Measurements from ENCODE around the gene AK9. TPM values are rescaled to one million over a fixed set of nuclear protein-coding genes. Genes with fewer than 3 reads are reported as not detected.

AK9 gene
- total and polyA plus RNA-seq, 2 of the 4 experiments (the other 2 are of a cell fraction): 1.7 to 1.8 TPM

GRCh38 chr6:109696355-109696754 lies 5.4 kb upstream of the AK9 start:
- no peak overlapping the region for H2AK5ac ChIP-seq (ENCODE audit: low read depth, low read length)
- intact Hi-C loops (cut with micrococcal nuclease): loop anchor here (10.0 kb wide), 1 partner anchor 312 kb away; the partner anchor contains the start of gene CD164
- H3K36me3 ChIP-seq (ENCODE audit: control insufficient read depth, insufficient read depth, low read length): peaks cover 1% of the 10 kb centered on the region; the same call in 1 of the 2 replicates
- H3K23ac ChIP-seq (ENCODE audit: low read depth, low read length): no peak overlapping the region
- no peak overlapping the region for H4K8ac ChIP-seq (ENCODE audit: low read depth in 2 of 2, low read length in 2 of 2)
- H3K14ac ChIP-seq (replicated peaks; ENCODE audit: low read depth, low read length): no peak overlapping the region
- H3K4me3 ChIP-seq (ENCODE audit: insufficient read depth, low read depth, low read length): no peak overlapping the region
- H4K20me1 ChIP-seq (ENCODE audit: insufficient read depth, low read length): no peaks in the 10 kb centered on the region
- H2BK5ac ChIP-seq (ENCODE audit: low read depth, low read length, poor library complexity, severe bottlenecking): no peak overlapping the region
- H3K9ac ChIP-seq (ENCODE audit: low read depth, low read length): no peak overlapping the region
- H3K4ac ChIP-seq (ENCODE audit: low read depth, low read length): no peak overlapping the region
- no peak overlapping the region for H3K4me2 ChIP-seq (ENCODE audit: low read depth, low read length)
- dilution Hi-C loops (cut with HindIII; ENCODE audit: low sequenced_read_pairs, unreplicated experiment): no loop called here
- H2BK120ac ChIP-seq (ENCODE audit: low read depth, low read length): no peak overlapping the region
- H3K4me1 ChIP-seq (ENCODE audit: control insufficient read depth, insufficient read depth, low read length): no peaks in the 10 kb centered on the region
- no peak overlapping the region for H2AFZ ChIP-seq (replicated peaks; ENCODE audit: low read length, poor library complexity)
- H3K27me3 ChIP-seq (ENCODE audit: control insufficient read depth, insufficient read depth, low read length): no peaks in the 10 kb centered on the region
- ChIA-PET POLR2A (ENCODE audit: unreplicated experiment) (no interaction called here), CTCF (no interaction called here)
- no peak overlapping the region for H3K18ac ChIP-seq (ENCODE audit: low read depth, low read length)
- WGBS, 2 experiments (ENCODE audit: extremely low coverage in 2 of 2, insufficient read length in 1 of 2): 100% methylated on average over 1 of the region's 5 CpGs
- in situ Hi-C loops (cut with MboI; ENCODE audit: low sequenced_read_pairs): no loop called here
- H2AK9ac ChIP-seq (replicated peaks; ENCODE audit: low read depth, low read length, poor library complexity): no peak overlapping the region
- ATAC-seq (ENCODE audit: low read depth) (no peak), DNase-seq (no peak)
- no peaks in the 10 kb centered on the region for H3K9me3 ChIP-seq (ENCODE audit: control insufficient read depth, insufficient read depth, low read length)
- no peak overlapping the region for H3K27ac ChIP-seq (ENCODE audit: insufficient read depth, low read length)
- no peak overlapping the region for H4K91ac ChIP-seq (ENCODE audit: insufficient read depth, low read depth, low read length)
- H3K9me1 ChIP-seq (ENCODE audit: insufficient read depth, low read length): peaks cover 3% of the 10 kb centered on the region; the same call in 1 of the 2 replicates
- no peak overlapping the region for H2BK20ac ChIP-seq (ENCODE audit: low read depth, low read length)
- TF ChIP-seq MAZ (IDR thresholded peaks at IDR 0.05; ENCODE audit: borderline replicate concordance, low read depth, low read length) (no peak), FOS (IDR thresholded peaks at IDR 0.05; ENCODE audit: low read depth, low read length) (no peak), RCOR1 (IDR thresholded peaks at IDR 0.05; ENCODE audit: insufficient replicate concordance, low read length) (no peak), RFX5 (IDR thresholded peaks at IDR 0.05; ENCODE audit: low read depth, low read length) (no peak), CTCF (conservative IDR thresholded peaks at IDR 0.05; ENCODE audit: low read depth, low read length) (no peak), BHLHE40 (IDR thresholded peaks at IDR 0.05; ENCODE audit: low read depth, low read length) (no peak)
- H4K5ac ChIP-seq (ENCODE audit: low read depth, low read length): no peak overlapping the region
- no peak overlapping the region for H2BK15ac ChIP-seq (ENCODE audit: low read depth, low read length)
- H3K79me1 ChIP-seq (ENCODE audit: low read depth in 1 of 2, low read length in 2 of 2): peaks cover 3 to 6% of the 10 kb centered on the region in 2 experiments; a peak in 3 of 4 replicates
- BruUV-seq (replicated peaks): no TSS peak
- no peak overlapping the region for H3K56ac ChIP-seq (ENCODE audit: extremely low read depth, insufficient read depth, low read length)
